Muscle layer of duodenum (tissue), 2 donors: ENCODE data around the gene SLC27A2.
"Not testable (repeated sequence)": the region's sequence is repeated elsewhere in the genome, so short reads cannot be mapped to it uniquely, and the experiment has no call there.

Experiments
- H3K27ac ChIP-seq: one replicate; pipeline ENCODE4 v1.7.0; 2013; ENCODE audit warnings: mild to moderate bottlenecking, low read length
- H3K27me3 ChIP-seq: one replicate; pipeline ENCODE4 v1.7.0; 2013; ENCODE audit warnings: low read depth, mild to moderate bottlenecking, control low read depth, low read length
- H3K36me3 ChIP-seq, 2 donors: one replicate each; pipeline ENCODE4 v1.7.0; 2013; ENCODE audit warnings: low read length in 2 of 2, control low read depth in 1 of 2, mild to moderate bottlenecking in 1 of 2; ENCODE audit not compliant: insufficient read depth in 2 of 2, control insufficient read depth in 1 of 2
- H3K4me1 ChIP-seq, 2 donors: one replicate each; pipeline ENCODE4 v1.7.0; 2013; ENCODE audit warnings: low read length in 2 of 2, mild to moderate bottlenecking in 2 of 2, control low read depth in 1 of 2, moderate library complexity in 1 of 2; ENCODE audit not compliant: insufficient read depth in 2 of 2, control insufficient read depth in 1 of 2
- H3K4me3 ChIP-seq, 2 donors: one replicate each; pipeline ENCODE4 v1.7.0; 2013; ENCODE audit warnings: low read length in 2 of 2, low read depth in 1 of 2, mild to moderate bottlenecking in 1 of 2
- H3K9me3 ChIP-seq, 2 donors: one replicate each; pipeline ENCODE4 v1.7.0; 2013; ENCODE audit warnings: low read length in 2 of 2, control low read depth in 1 of 2, mild to moderate bottlenecking in 1 of 2; ENCODE audit not compliant: control insufficient read depth in 1 of 2
- donor health status: healthy.

Gene SLC27A2

DNA sequence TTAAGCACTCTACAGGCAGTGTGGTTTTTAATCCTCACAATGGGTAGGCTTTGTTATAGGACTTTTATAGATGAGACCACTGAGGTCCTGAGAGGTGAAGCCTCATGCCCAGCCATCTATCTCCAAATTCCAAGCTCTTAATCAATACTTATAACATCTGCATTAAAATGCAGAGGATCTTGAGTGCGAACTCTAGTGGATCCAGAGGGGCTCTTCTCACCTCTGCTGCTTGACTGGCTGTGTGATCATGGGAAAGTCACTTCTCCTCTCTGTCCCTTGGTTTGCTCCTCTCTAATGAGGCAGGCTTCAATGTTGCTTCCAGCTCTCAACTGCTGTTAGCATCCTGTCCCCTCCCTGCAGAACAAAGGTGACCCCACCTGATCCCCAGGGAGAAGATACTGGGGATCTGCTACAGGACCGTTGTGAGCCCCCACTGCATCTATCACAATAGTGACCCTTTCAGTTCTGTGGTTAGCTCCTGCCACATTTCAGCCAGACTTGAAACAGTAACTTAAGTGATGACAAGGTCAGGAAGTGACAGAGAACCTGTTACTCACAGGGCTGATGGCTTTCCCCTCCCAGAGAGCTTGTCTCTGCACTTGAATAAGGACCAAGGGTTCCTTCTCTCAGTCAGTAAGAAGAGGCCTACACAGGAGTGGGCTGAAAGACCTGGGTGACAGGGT is 1.3 kb downstream of the SLC27A2 start:
- Histone ChIP-seq H3K4me3 (peak overlapping the region; percentile 59 to 75), H3K9me3 (no peaks in the 10 kb centered on the region), H3K4me1 (peaks cover 0 to 14% of the 10 kb centered on the region in 2 donors), H3K36me3 (no peaks in the 10 kb centered on the region), H3K27ac (no peak overlapping the region), H3K27me3 (peaks cover 8% of the 10 kb centered on the region)

DNA sequence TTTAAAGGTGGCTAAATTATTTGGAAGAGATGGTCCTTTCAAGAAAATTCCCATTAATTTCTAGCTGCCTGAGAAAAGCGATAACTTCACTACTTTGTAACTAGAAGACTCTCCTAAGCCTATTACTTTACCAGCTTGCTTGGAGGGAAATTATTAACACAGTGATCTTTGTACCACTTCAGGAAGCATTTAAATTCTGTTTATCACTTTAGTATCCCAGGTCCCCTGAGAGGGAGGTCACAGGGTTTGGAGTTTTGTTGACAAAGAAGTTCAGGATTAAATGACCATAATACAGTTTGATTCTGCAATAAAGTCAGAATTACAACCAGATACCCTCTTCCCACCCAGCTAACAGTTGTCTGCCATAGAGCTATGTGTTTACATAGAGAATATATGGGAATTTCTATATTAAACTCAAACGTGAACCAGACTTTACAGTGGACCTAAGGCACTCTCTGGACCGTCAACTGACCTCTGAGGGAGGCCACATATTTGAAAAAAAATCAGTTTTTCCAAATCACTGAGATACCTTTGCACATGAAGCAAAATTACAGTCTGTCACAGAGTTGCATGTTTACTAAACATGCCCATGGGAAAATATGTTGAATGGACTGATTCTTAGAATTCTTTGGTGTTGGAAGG is 3.0 kb downstream of the SLC27A2 start:
- Histone ChIP-seq H3K4me1 (peaks cover 0 to 14% of the 10 kb centered on the region in 2 donors), H3K27ac (no peak overlapping the region), H3K9me3 (no peaks in the 10 kb centered on the region), H3K36me3 (no peaks in the 10 kb centered on the region), H3K27me3 (peaks cover 8% of the 10 kb centered on the region), H3K4me3 (no peak overlapping the region)

DNA sequence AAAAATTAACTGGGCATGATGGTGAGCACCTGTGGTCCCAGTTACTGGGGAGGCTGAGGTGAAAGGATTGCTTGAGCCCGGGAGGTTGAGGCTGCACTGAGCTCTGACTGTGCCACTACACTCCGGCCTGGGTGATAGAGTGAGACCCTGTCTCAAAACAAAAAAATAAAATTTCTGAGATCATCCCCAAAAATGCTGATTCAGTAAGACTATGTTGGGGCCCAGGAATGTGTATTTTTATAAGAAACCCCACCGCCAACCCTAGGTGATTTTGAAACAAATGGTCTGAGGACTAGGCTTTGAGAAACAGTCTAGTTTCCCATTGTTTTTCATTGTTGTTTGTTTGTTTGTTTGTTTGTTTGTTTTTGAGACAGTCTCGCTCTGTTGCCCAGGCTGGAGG is 4.1 kb downstream of the SLC27A2 start:
- H3K27ac ChIP-seq: no peak overlapping the region
- H3K4me1 ChIP-seq: peaks cover 0 to 14% of the 10 kb centered on the region in 2 donors
- peaks cover 8% of the 10 kb centered on the region for H3K27me3 ChIP-seq
- no peaks in the 10 kb centered on the region for H3K9me3 ChIP-seq
- no peak overlapping the region for H3K4me3 ChIP-seq
- H3K36me3 ChIP-seq: no peaks in the 10 kb centered on the region

- H3K9me3 ChIP-seq: no peaks in the 10 kb centered on the region
- H3K27ac ChIP-seq: no peak overlapping the region
- H3K36me3 ChIP-seq: no peaks in the 10 kb centered on the region
- H3K4me1 ChIP-seq: peaks cover 0 to 12% of the 10 kb centered on the region in 2 donors
- no peak overlapping the region for H3K4me3 ChIP-seq
- H3K27me3 ChIP-seq: peaks cover 2% of the 10 kb centered on the region
Measured at GRCh38 chr15:50186752-50187151, 4.8 kb downstream of the SLC27A2 start.

GRCh38 chr15:50187525-50187924 is 5.5 kb downstream of the SLC27A2 start:
- Histone ChIP-seq H3K4me3 (no peak overlapping the region), H3K27me3 (no peaks in the 10 kb centered on the region), H3K9me3 (no peaks in the 10 kb centered on the region), H3K27ac (no peak overlapping the region), H3K36me3 (no peaks in the 10 kb centered on the region), H3K4me1 (peaks cover 0 to 4% of the 10 kb centered on the region in 2 donors)

- Histone ChIP-seq H3K27ac (no peak overlapping the region), H3K27me3 (no peaks in the 10 kb centered on the region), H3K9me3 (no peaks in the 10 kb centered on the region), H3K36me3 (no peaks in the 10 kb centered on the region), H3K4me3 (no peak overlapping the region), H3K4me1 (no peaks in the 10 kb centered on the region)
Measured at GRCh38 chr15:50187997-50188396, 6.0 kb downstream of the SLC27A2 start.

- not testable (repeated sequence) for H3K27ac ChIP-seq, H3K4me3 ChIP-seq, H3K9me3 ChIP-seq, H3K36me3 ChIP-seq, H3K4me1 ChIP-seq, H3K27me3 ChIP-seq
Measured at GRCh38 chr15:50188793-50189192, 6.8 kb downstream of the SLC27A2 start.

- Histone ChIP-seq H3K4me3 (no peak overlapping the region), H3K27ac (no peak overlapping the region), H3K27me3 (no peaks in the 10 kb centered on the region)
Measured at GRCh38 chr15:50189633-50190032, 7.6 kb downstream of the SLC27A2 start.

DNA sequence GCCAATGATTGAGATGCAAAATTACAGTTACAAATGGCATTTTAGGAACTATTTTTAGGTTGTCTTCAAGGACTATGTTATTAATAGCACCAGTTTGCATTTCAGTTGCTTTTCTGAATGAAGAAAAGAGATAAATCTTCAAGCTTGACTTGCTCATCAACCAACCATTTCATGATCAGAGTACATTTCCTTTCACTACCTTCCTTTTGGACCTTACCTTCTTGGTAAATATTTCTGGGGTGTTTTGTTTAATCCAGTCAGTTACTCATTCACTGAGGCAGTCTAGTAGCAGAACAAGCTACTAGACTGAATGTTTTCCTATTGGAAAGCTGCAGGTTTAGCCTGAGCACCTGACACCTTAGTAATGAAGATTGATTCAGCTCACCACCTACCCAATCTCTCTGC is 8.2 kb downstream of the SLC27A2 start:
- H3K27me3 ChIP-seq: no peaks in the 10 kb centered on the region
- no peak overlapping the region for H3K4me3 ChIP-seq
- H3K9me3 ChIP-seq: no peaks in the 10 kb centered on the region
- no peaks in the 10 kb centered on the region for H3K36me3 ChIP-seq
- no peak overlapping the region for H3K27ac ChIP-seq
- H3K4me1 ChIP-seq: no peaks in the 10 kb centered on the region

More at GRCh38 chr15:50189633-50190032, 7.6 kb downstream of the SLC27A2 start:
- no peaks in the 10 kb centered on the region for H3K36me3 ChIP-seq
- H3K9me3 ChIP-seq: no peaks in the 10 kb centered on the region
- H3K4me1 ChIP-seq: no peaks in the 10 kb centered on the region

GRCh38 chr15:50190723-50191122 is 8.7 kb downstream of the SLC27A2 start:
- no peak overlapping the region for H3K4me3 ChIP-seq
- no peaks in the 10 kb centered on the region for H3K4me1 ChIP-seq
- H3K9me3 ChIP-seq: no peaks in the 10 kb centered on the region
- H3K27me3 ChIP-seq: no peaks in the 10 kb centered on the region
- H3K36me3 ChIP-seq: no peaks in the 10 kb centered on the region
- no peak overlapping the region for H3K27ac ChIP-seq

- no peaks in the 10 kb centered on the region for H3K27me3 ChIP-seq
- H3K4me3 ChIP-seq: no peak overlapping the region
- no peak overlapping the region for H3K27ac ChIP-seq
- no peaks in the 10 kb centered on the region for H3K36me3 ChIP-seq
- H3K9me3 ChIP-seq: no peaks in the 10 kb centered on the region
- no peaks in the 10 kb centered on the region for H3K4me1 ChIP-seq
Measured at GRCh38 chr15:50192164-50192563, 10.2 kb downstream of the SLC27A2 start.
